Parathyroid adenoma (tissue), 2 donors: ENCODE data around the gene SIGLEC11.

Source experiments
- H2AFZ ChIP-seq: fragments of 300-600 bp; sonication (generic); one replicate; pipeline ENCODE4 v1.7.0; 2017; ENCODE audit warnings: antibody characterized with exemption, mild to moderate bottlenecking
- H3K27ac ChIP-seq: fragments of 300-600 bp; sonication (generic); one replicate; pipeline ENCODE4 v1.7.0; 2017
- H3K27me3 ChIP-seq: fragments of 300-600 bp; sonication (generic); one replicate; pipeline ENCODE4 v1.7.0; 2017; ENCODE audit warnings: low read length; ENCODE audit not compliant: control insufficient read depth, insufficient read depth
- H3K36me3 ChIP-seq: fragments of 300-600 bp; sonication (generic); one replicate; pipeline ENCODE4 v1.7.0; 2017; ENCODE audit warnings: low read length; ENCODE audit not compliant: control insufficient read depth, insufficient read depth
- H3K4me1 ChIP-seq: fragments of 300-600 bp; sonication (generic); one replicate; pipeline ENCODE4 v1.7.0; 2017; ENCODE audit warnings: control low read depth
- H3K4me2 ChIP-seq: fragments of 300-600 bp; sonication (generic); one replicate; pipeline ENCODE4 v1.7.0; 2017; ENCODE audit warnings: low read length
- H3K4me3 ChIP-seq: fragments of 300-600 bp; sonication (generic); one replicate; pipeline ENCODE4 v1.7.0; 2017; ENCODE audit warnings: low read depth, low read length
- H3K79me2 ChIP-seq: fragments of 300-600 bp; sonication (generic); one replicate; pipeline ENCODE4 v1.7.0; 2017; ENCODE audit warnings: control low read depth
- H3K9ac ChIP-seq: fragments of 300-600 bp; sonication (generic); one replicate; pipeline ENCODE4 v1.7.0; 2017; ENCODE audit warnings: mild to moderate bottlenecking
- H3K9me3 ChIP-seq: fragments of 300-600 bp; sonication (generic); one replicate; pipeline ENCODE4 v1.7.0; 2017; ENCODE audit warnings: low read length; ENCODE audit not compliant: control insufficient read depth
- CTCF ChIP-seq: fragments of 300-600 bp; sonication (generic); IDR thresholded peaks from one replicate; pipeline ENCODE4 v1.7.0; 2017; ENCODE audit warnings: antibody characterized with exemption, mild to moderate bottlenecking
- donor health status: primary hyperparathyroidism.

The SIGLEC11 gene

GRCh38 chr19:49912965-49913685 is 47.8 kb downstream of the SIGLEC11 start:
- no peaks in the 10 kb centered on the region for H3K4me1 ChIP-seq
- peaks cover 8% of the 10 kb centered on the region for H3K79me2 ChIP-seq
- no peak overlapping the region for H2AFZ ChIP-seq
- H3K27me3 ChIP-seq, result no peaks in the 10 kb centered on the region
- H3K9me3 ChIP-seq, result no peaks in the 10 kb centered on the region
- H3K36me3 ChIP-seq, result no peaks in the 10 kb centered on the region
- H3K4me3 ChIP-seq, result no peak overlapping the region
- H3K27ac ChIP-seq, result no peak overlapping the region
- no peak for TF ChIP-seq CTCF
- no peak overlapping the region for H3K9ac ChIP-seq
- H3K4me2 ChIP-seq, result no peak overlapping the region

- no peak overlapping the region for H3K4me2 ChIP-seq
- no peak for TF ChIP-seq CTCF
- no peak overlapping the region for H3K27ac ChIP-seq
- no peak overlapping the region for H3K9ac ChIP-seq
- H3K4me3 ChIP-seq, result no peak overlapping the region
- H3K36me3 ChIP-seq, result no peaks in the 10 kb centered on the region
- no peak overlapping the region for H2AFZ ChIP-seq
- H3K27me3 ChIP-seq, result no peaks in the 10 kb centered on the region
- no peaks in the 10 kb centered on the region for H3K4me1 ChIP-seq
- H3K9me3 ChIP-seq, result no peaks in the 10 kb centered on the region
- H3K79me2 ChIP-seq, result peaks cover 4% of the 10 kb centered on the region
Observed at GRCh38 chr19:49911381-49912145, 49.4 kb downstream of the SIGLEC11 start.

GRCh38 chr19:49910179-49910578 is 50.8 kb downstream of the SIGLEC11 start:
- TF ChIP-seq CTCF, result no peak
- H3K4me2 ChIP-seq, result no peak overlapping the region
- no peaks in the 10 kb centered on the region for H3K36me3 ChIP-seq
- peaks cover 4% of the 10 kb centered on the region for H3K79me2 ChIP-seq
- H3K27ac ChIP-seq, result no peak overlapping the region
- no peak overlapping the region for H2AFZ ChIP-seq
- no peaks in the 10 kb centered on the region for H3K9me3 ChIP-seq
- H3K9ac ChIP-seq, result no peak overlapping the region
- H3K4me3 ChIP-seq, result no peak overlapping the region
- H3K4me1 ChIP-seq, result no peaks in the 10 kb centered on the region
- no peaks in the 10 kb centered on the region for H3K27me3 ChIP-seq

GRCh38 chr19:49908480-49909420 is 52.2 kb downstream of the SIGLEC11 start:
- Histone ChIP-seq H3K79me2 (peaks cover 4% of the 10 kb centered on the region), H3K9ac (no peak overlapping the region), H3K27me3 (no peaks in the 10 kb centered on the region), H3K36me3 (no peaks in the 10 kb centered on the region), H2AFZ (no peak overlapping the region), H3K27ac (no peak overlapping the region), H3K4me3 (no peak overlapping the region), H3K4me2 (no peak overlapping the region), H3K4me1 (no peaks in the 10 kb centered on the region), H3K9me3 (no peaks in the 10 kb centered on the region)
- no peak for TF ChIP-seq CTCF
